Urothelium cell line (cell line): ENCODE data around the gene PYCR2.
"Not testable (repeated sequence)": the region's sequence is repeated elsewhere in the genome, so short reads cannot be mapped to it uniquely, and the experiment has no call there.

Experiments
- DNase-seq: peaks from one replicate; pipeline ENCODE4 v3.0.0; 2011; ENCODE audit warnings: low spot score, mixed read lengths
- FAIRE-seq: peaks from 2 replicates; lab custom pipeline; 2011; peaks lifted over from hg19 to GRCh38; lab: Jason Lieb, UNC

The PYCR2 gene

GRCh38 chr1:225896494-225896893 is 27.6 kb downstream of the PYCR2 start:
- no peak for FAIRE-seq
- no peak for DNase-seq

GRCh38 chr1:225892307-225892706 is 31.7 kb downstream of the PYCR2 start:
- DNase-seq (no peak), FAIRE-seq (no peak)

- no peak for FAIRE-seq
- DNase-seq: peak; percentile 38
Observed at GRCh38 chr1:225891229-225891972, 32.6 kb downstream of the PYCR2 start.

- DNase-seq: no peak
- no peak for FAIRE-seq
Observed at GRCh38 chr1:225890346-225891228, 33.5 kb downstream of the PYCR2 start.

GRCh38 chr1:225889743-225890142 is 34.3 kb downstream of the PYCR2 start:
- no peak for FAIRE-seq

GRCh38 chr1:225888898-225889601 is 35.0 kb downstream of the PYCR2 start, which contains the start of gene LEFTY1:
Gene LEFTY1, minus strand, starts transcription at chr1:225889146. Its CDS starts 80 bp downstream, at chr1:225889066.
- DNase-seq: no peak

More at GRCh38 chr1:225889743-225890142, 34.3 kb downstream of the PYCR2 start:
- no peak for DNase-seq

GRCh38 chr1:225888289-225888897 is 35.7 kb downstream of the PYCR2 start:
- FAIRE-seq: no peak
- DNase-seq: no peak

More at GRCh38 chr1:225888898-225889601, 35.0 kb downstream of the PYCR2 start, which contains the start of gene LEFTY1:
- no peak for FAIRE-seq

GRCh38 chr1:225887554-225888288 is 36.3 kb downstream of the PYCR2 start:
- not testable (repeated sequence) for FAIRE-seq, DNase-seq

DNA sequence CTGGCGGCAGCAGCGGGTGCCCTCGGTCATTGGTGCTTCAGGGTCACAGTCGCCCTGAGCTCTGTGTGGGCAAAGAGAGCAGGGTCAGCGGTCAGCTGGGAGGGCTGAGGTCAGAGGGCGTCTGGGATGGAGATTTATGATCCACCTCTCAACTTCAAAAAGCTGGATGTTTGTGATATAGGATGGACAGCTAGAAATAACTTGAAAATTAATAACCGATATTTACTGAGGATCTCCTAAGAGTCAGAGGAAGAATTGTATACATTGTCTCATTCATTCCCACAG is 37.1 kb downstream of the PYCR2 start:
- FAIRE-seq: no peak
- no peak for DNase-seq

GRCh38 chr1:225886159-225887029 is 37.7 kb downstream of the PYCR2 start:
- no peak for DNase-seq

GRCh38 chr1:225885336-225885735 is 38.7 kb downstream of the PYCR2 start:
- no peak for DNase-seq
- no peak for FAIRE-seq

More at GRCh38 chr1:225886159-225887029, 37.7 kb downstream of the PYCR2 start:
- no peak for FAIRE-seq

DNA sequence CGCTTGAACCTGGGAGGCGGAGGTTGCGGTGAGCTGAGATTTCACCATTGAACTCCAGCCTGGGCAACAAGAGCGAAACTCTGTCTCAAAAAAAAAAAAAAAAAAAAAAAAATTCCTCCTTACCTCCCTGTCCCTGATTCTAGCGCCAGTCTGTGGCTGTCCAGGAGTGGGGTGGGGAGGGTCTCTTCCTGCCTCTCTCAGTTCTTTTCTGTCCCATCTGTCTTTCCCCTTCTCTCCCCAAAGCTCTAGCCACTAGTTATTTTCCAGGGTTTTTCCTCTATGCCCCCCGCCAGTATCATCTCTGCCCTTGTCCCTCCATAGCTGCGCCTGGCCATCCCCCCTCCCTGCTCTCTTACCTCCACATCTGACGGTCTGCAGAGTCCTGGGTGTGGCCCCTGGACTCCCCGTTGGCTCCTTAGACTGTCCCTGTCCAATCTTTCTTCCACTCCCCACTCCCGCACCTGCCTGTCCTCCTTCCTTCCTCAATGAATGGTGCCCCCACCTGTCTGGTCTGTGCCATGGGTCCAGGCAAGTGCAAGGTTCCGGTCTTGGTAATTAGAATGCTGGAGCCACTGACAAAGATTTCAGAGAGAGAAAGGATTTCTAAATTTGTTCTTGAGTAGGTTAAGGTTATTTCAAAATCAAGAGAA is 40.3 kb downstream of the PYCR2 start:
- DNase-seq: no peak
- FAIRE-seq: no peak

- DNase-seq: peak; percentile 51
- no peak for FAIRE-seq
Observed at GRCh38 chr1:225882694-225883615, 41.1 kb downstream of the PYCR2 start.

- peak; percentile 96 for DNase-seq
Observed at GRCh38 chr1:225881959-225882693, 41.9 kb downstream of the PYCR2 start, which contains the start of gene TMEM63A. Gene TMEM63A, minus strand, starts transcription at chr1:225882380. Its CDS starts 4,800 bp downstream, at chr1:225877580.

GRCh38 chr1:225881081-225881958 is 42.7 kb downstream of the PYCR2 start:
- DNase-seq (peak; percentile 58), FAIRE-seq (no peak)

More at GRCh38 chr1:225881959-225882693, 41.9 kb downstream of the PYCR2 start, which contains the start of gene TMEM63A:
- no peak for FAIRE-seq

DNA sequence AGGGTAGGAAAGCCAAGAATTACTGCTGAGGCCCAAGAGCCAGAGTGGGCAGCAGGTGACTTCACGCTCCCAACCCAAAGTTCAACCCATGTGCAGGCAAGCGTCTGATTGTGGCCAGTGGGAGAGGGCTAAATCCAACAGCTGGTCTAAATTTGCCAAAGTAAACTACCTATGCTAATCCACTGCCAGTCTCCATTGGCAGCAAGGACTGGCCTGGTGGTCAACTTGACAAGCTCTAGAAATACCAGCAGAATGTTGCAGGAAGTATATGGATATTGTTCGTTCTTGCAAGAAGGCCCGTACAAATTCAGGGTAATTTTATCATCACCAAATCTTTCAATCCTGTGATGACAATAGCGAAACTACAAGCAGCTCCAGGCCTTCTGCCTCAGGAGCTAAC is 43.4 kb downstream of the PYCR2 start:
- FAIRE-seq (no peak), DNase-seq (no peak)
